Testis (tissue), 2 donors: ENCODE data around the gene AASS.

Experiments used
- CTCF ChIP-seq, 3 experiments: fragments of 450-650 bp in 2 of 3; fragments of 200-600 bp in 1 of 3; sonication (generic) in 1 of 3; IDR thresholded peaks; one replicate each; pipeline ENCODE4 v1.5.1; 2016 to 2019; ENCODE audit warnings: antibody characterized with exemption in 3 of 3, mild to moderate bottlenecking in 2 of 3, moderate library complexity in 1 of 3
- POLR2A ChIP-seq: fragments of 450-650 bp; IDR thresholded peaks from one replicate; pipeline ENCODE4 v1.6.1; 2017; ENCODE audit warnings: antibody characterized with exemption, mild to moderate bottlenecking, moderate library complexity

GRCh38 chr7:122140918-122141317 lies 3.1 kb downstream of the AASS start:
- no peak for TF ChIP-seq POLR2A
- no peak for TF ChIP-seq CTCF (IDR thresholded peaks at IDR 0.05)
